Muscle layer of duodenum (tissue), 2 donors: Measurements from ENCODE around the gene NXN.
"Not testable (repeated sequence)": the region's sequence is repeated elsewhere in the genome, so short reads cannot be mapped to it uniquely, and the experiment has no call there.

Experiments
- H3K27ac ChIP-seq: one replicate; pipeline ENCODE4 v1.7.0; 2013; ENCODE audit warnings: mild to moderate bottlenecking, low read length
- H3K27me3 ChIP-seq: one replicate; pipeline ENCODE4 v1.7.0; 2013; ENCODE audit warnings: low read depth, mild to moderate bottlenecking, control low read depth, low read length
- H3K36me3 ChIP-seq, 2 donors: one replicate each; pipeline ENCODE4 v1.7.0; 2013; ENCODE audit warnings: low read length in 2 of 2, control low read depth in 1 of 2, mild to moderate bottlenecking in 1 of 2; ENCODE audit not compliant: insufficient read depth in 2 of 2, control insufficient read depth in 1 of 2
- H3K4me1 ChIP-seq, 2 donors: one replicate each; pipeline ENCODE4 v1.7.0; 2013; ENCODE audit warnings: low read length in 2 of 2, mild to moderate bottlenecking in 2 of 2, control low read depth in 1 of 2, moderate library complexity in 1 of 2; ENCODE audit not compliant: insufficient read depth in 2 of 2, control insufficient read depth in 1 of 2
- H3K4me3 ChIP-seq, 2 donors: one replicate each; pipeline ENCODE4 v1.7.0; 2013; ENCODE audit warnings: low read length in 2 of 2, low read depth in 1 of 2, mild to moderate bottlenecking in 1 of 2
- H3K9me3 ChIP-seq, 2 donors: one replicate each; pipeline ENCODE4 v1.7.0; 2013; ENCODE audit warnings: low read length in 2 of 2, control low read depth in 1 of 2, mild to moderate bottlenecking in 1 of 2; ENCODE audit not compliant: control insufficient read depth in 1 of 2
- donor health status: healthy.

Gene NXN

DNA sequence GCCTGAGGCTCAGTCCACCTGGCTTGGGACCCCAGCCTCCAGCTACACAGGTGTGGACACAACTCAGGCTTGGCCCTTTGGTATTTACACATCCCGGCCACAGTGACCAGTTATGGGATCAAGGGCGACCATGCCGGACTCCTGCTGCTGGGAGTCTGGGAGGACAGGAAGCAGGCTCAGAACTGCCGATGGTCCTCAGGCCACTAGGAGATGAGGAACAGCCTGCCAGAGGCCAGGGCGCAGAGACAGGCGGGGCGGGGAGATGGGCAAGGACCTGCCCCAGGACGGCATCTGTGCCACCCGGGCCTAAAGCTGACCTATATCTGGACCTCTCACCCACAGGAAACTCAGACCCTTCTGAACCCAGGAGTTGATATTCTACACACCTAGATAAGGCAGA lies 12.5 kb downstream of the NXN start:
- Histone ChIP-seq H3K4me3 (no peak overlapping the region), H3K27me3 (peaks cover 5% of the 10 kb centered on the region), H3K36me3 (no peaks in the 10 kb centered on the region), H3K4me1 (peaks cover 0 to 23% of the 10 kb centered on the region in 2 donors), H3K27ac (no peak overlapping the region), H3K9me3 (no peaks in the 10 kb centered on the region)

DNA sequence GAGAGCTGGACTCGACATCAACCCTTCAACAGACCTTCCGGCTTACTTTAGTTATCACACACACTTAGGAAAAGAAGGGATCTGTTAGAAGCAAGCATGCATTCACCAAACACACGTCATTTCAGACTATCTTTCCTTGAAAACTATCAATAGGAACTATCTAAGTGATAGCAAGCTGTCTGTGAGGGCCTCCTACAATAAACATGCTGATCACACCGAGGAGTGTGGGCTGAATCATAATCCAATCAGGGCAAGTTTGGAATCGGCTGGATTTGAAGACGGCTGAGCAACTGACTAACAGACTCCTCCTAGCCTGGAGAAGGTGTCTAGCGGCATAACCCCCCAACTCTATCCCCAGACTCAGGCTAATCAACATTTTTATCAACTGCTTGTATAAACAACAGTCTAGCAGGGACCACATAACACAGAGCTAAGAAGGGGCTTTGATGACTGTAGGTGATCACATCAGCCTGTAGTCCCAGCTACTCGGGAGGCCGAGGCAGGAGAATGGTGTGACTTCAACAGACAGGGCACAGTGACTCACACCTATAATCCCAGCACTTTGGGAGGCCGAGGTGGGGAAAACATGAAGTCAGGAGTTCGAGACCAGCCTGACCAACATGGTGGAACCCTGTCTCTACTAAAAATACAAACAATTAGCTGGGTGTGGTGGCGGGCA lies 14.1 kb downstream of the NXN start:
- Histone ChIP-seq H3K36me3 (no peaks in the 10 kb centered on the region), H3K4me1 (peaks cover 0 to 15% of the 10 kb centered on the region in 2 donors), H3K27me3 (peaks cover 4% of the 10 kb centered on the region), H3K4me3 (no peak overlapping the region), H3K9me3 (no peaks in the 10 kb centered on the region), H3K27ac (peak overlapping the region; percentile 31)

DNA sequence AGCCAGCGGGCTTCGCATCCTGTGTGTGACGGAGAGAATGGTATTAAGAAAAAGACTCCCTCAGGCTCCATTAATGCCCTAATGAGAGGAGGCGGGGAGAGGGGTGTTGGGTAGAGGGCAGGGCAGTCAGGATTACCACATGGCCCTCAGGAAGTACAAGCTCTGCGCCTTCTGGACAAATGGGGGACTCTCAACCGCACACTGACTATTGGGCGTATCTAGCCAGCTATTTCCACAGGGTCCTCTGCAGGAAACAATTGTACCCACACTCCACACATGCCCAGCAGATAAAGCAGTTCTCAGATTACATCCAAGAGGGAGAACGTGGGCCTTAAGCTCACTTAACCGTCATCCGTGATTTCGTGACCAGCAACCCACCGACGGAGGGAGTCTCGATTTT lies 14.7 kb downstream of the NXN start:
- Histone ChIP-seq H3K36me3 (no peaks in the 10 kb centered on the region), H3K4me3 (peak overlapping the region in 1 of 2 donors; percentile 22), H3K9me3 (no peaks in the 10 kb centered on the region), H3K4me1 (peaks cover 0 to 15% of the 10 kb centered on the region in 2 donors), H3K27me3 (no peaks in the 10 kb centered on the region), H3K27ac (peak overlapping the region; percentile 31)

DNA sequence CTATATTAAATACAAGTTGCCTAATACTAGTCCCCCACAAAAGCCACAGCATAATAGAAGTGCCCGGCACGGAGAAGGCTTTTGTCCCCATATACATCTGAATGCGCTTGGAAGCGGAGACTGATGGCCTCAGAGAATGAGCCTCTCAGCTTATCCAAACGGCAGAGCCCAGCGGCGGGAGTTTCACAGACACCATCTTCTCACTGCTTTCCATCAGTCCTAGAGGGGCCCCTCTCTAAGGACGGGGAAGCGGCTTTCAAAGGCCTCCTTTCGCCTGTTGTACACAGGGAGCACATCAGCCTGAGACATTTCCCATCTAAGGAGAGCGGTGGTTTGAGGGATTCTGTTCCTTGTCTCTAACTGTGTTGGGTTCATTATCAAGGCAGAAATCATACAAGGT lies 16.9 kb downstream of the NXN start:
- Histone ChIP-seq H3K4me3 (no peak overlapping the region), H3K27ac (no peak overlapping the region), H3K36me3 (no peaks in the 10 kb centered on the region), H3K9me3 (no peaks in the 10 kb centered on the region), H3K4me1 (peaks cover 0 to 11% of the 10 kb centered on the region in 2 donors), H3K27me3 (no peaks in the 10 kb centered on the region)

DNA sequence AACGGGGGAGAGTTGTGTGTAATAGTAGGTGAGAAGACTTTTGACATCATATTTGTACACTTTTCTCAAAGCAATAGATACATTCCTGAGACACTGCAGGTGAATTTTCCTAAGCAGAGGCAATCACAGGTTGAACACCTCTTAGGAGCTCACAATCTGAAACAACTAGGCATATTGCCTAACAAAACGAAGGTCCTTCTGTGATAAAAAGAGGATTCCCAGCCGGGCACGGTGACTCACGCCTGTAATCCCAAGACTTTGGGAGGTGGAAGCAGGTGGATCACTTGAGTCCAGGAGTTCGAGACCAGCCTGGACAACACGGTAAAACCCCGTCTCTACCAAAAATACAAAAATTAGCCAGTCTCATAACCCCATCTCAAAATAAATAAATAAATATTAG lies 17.4 kb downstream of the NXN start:
- Histone ChIP-seq H3K9me3 (no peaks in the 10 kb centered on the region), H3K4me3 (no peak overlapping the region)

DNA sequence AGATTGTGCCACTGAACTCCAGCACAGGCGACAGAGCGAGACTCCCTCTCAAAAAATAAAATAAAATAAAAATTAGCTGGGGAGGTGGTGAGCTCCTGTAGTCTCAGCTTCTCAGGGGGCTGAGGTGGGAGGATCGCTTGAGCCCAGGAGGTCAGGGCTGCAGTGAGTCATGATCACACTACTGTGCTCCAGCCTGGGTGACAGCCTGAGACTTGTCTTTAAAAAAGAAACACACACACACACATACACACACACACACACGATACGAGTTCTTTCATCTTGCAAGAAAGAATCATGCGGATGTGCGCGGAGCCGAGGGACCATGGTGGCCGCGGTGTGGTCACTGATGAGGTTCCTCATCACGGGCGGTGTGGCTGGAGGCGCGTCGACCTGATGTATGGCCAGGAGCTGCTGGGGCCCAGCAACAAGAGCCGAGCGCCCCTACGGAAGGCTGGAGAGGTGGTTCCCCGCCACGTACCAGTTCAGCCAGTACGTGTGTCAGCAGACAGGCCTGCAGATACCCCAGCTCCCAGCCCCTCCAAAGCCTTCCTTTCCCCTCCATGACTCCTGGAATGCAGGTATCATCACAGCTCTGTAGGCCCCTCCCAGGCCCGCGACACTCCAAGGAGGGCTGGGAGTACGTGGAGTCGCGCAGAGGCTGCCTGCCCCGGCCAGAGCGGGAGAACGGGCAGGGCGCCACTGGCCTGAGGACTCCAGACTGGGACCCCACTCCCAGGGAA lies 20.7 kb downstream of the NXN start:
- Histone ChIP-seq H3K27me3 (no peaks in the 10 kb centered on the region), H3K4me3 (no peak overlapping the region), H3K4me1 (peaks cover 4 to 7% of the 10 kb centered on the region in 2 donors), H3K36me3 (no peaks in the 10 kb centered on the region), H3K27ac (no peak overlapping the region), H3K9me3 (no peaks in the 10 kb centered on the region)

More for the DNA sequence above, 17.4 kb downstream of the NXN start:
- Histone ChIP-seq H3K27ac (no peak overlapping the region), H3K4me1 (peaks cover 0 to 11% of the 10 kb centered on the region in 2 donors), H3K27me3 (no peaks in the 10 kb centered on the region), H3K36me3 (no peaks in the 10 kb centered on the region)

DNA sequence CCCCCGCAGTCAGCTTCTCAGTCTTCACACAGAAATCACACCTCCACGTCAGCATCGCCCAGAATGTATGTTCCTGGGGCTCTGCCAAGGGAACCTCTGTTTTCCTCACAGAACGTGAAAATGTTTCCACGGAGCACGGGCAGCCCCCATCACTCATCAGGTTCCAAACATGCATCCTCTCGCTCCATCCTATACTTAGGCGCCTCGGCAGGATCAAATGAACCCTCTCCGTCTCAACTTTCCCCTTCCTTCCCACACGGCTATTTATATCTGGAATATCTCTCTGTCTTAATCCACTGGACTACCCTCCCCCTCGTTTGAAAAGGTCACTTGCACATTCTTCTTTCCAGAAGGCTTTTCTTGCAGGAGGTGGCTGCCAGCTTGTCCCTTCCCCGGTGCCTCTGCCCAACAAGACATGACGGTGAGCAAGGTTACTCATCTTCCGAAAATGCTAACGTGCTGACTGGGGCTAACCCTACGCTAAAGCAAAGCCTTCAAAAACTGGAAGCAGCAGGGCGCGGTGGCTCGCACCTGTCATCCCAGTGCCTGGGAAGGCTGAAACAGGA lies 21.6 kb downstream of the NXN start:
- Histone ChIP-seq H3K4me3 (no peak overlapping the region), H3K27ac (peak overlapping the region; percentile 69), H3K9me3 (no peaks in the 10 kb centered on the region), H3K36me3 (no peaks in the 10 kb centered on the region), H3K4me1 (peaks cover 4 to 12% of the 10 kb centered on the region in 2 donors), H3K27me3 (no peaks in the 10 kb centered on the region)

DNA sequence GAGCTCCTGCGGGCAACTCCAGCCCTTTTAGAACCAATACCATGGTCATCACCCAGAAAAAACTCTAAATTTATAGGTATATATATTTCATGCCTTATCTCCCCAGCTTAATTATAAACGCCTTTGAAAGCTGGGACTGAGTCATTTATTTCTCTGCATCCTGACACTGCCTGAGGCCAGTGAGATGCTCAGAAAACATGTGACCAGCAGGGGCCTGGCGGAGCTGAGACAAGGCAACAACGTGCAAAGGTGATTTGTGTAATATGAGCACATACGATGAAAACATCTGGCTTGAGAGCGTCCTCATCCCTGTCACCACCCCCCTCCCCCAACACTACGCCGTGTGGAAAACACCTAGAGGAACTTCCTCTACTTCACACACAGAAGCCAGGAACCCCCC lies 22.7 kb downstream of the NXN start:
- H3K36me3 ChIP-seq: no peaks in the 10 kb centered on the region
- peaks cover 4 to 12% of the 10 kb centered on the region in 2 donors for H3K4me1 ChIP-seq
- no peaks in the 10 kb centered on the region for H3K27me3 ChIP-seq
- H3K9me3 ChIP-seq: no peaks in the 10 kb centered on the region
- no peak overlapping the region for H3K27ac ChIP-seq
- H3K4me3 ChIP-seq: no peak overlapping the region

DNA sequence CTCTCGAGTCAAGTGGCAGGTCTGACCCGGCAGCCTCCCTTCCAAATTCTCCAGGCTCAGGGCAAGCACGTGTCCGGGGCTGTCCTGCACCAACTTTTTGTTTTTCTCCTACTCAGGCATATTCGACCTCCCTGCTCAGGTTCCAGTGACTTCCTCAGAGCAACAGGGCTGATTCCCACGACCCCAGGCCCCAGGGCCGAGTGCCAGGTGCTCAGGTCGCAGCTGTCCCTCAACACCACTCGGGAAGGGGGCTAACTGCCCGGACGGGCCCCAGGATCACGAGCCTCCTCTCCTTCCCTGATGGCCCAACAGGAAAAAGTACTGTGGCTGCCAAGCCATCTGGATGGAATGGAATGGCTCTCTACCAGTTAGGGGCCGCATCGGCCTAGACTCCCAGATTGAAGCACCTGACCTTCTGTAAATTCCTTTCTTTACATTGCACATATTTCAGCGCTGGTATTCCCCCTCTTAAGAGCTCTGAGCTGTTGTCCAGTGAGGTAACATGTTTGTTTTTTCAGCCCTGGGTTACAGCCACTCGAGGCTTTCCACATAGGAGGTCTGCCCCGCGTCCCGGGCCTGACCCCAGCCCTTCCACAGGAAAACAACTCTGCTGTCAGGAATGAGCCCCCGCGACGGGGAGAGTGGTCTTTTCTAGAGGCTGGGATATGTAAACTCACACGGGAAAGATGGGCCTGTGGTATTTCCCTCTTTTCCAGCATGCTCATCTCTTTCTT lies 25.0 kb downstream of the NXN start:
- no peaks in the 10 kb centered on the region for H3K27me3 ChIP-seq
- no peaks in the 10 kb centered on the region for H3K36me3 ChIP-seq
- peak overlapping the region in 1 of 2 donors; percentile 14 for H3K4me3 ChIP-seq
- H3K27ac ChIP-seq: peak overlapping the region; percentile 72
- H3K4me1 ChIP-seq: peaks cover 4 to 26% of the 10 kb centered on the region in 2 donors
- no peaks in the 10 kb centered on the region for H3K9me3 ChIP-seq

DNA sequence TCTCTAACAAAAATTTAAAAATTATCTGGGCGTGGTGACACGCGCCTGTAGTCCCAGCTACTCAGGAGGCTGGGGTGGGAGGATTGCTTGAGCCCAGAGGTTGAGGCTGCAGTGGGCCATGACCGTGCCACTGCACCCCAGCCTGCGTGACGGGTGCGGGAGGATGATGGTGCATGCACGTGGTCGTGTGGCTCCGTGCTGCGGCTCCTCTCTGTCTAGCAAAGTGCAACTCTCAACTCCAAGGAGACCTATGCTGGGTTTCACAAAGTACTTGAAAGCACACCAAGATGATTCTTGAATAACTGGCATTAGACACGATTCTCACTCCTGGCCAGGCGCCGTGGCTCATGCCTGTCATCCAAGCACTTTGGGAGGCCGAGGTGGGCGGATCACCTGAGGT lies 25.8 kb downstream of the NXN start:
- Histone ChIP-seq H3K9me3 (no peaks in the 10 kb centered on the region), H3K4me1 (peaks cover 4 to 26% of the 10 kb centered on the region in 2 donors), H3K27me3 (no peaks in the 10 kb centered on the region), H3K27ac (no peak overlapping the region), H3K4me3 (no peak overlapping the region), H3K36me3 (no peaks in the 10 kb centered on the region)

DNA sequence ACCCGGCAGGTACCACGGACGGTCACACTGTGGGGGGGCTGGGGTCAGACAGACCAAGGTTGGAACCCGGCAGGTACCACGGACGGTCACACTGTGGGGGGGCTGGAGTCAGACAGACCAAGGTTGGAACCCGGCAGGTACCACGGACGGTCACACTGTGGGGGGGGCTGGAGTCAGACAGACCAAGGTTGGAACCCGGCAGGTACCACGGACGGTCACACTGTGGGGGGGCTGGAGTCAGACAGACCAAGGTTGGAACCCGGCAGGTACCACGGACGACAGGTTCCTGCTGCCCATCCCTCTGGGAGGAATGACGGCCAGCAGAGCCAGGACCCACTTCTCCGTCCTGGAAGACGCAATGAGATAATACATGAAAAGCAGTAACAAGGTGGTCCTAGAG lies 27.0 kb downstream of the NXN start:
- not testable (repeated sequence) for H3K27me3 ChIP-seq, H3K27ac ChIP-seq, H3K9me3 ChIP-seq, H3K36me3 ChIP-seq, H3K4me3 ChIP-seq
- H3K4me1 ChIP-seq: peaks cover 4 to 26% of the 10 kb centered on the region in 2 donors
